Coronary artery (tissue), 2 donors: ENCODE measurements around the gene TMEM158.

Experiments used
- DNase-seq: peaks from one replicate; pipeline ENCODE4 v3.0.0-alpha.2; 2017; ENCODE audit warnings: low spot score
- H3K27ac ChIP-seq, 2 donors: fragments of 200-600 bp; sonication (generic); one replicate each; pipeline ENCODE4 v1.5.1; 2016 to 2019
- H3K4me3 ChIP-seq: fragments of 200-600 bp; sonication (generic); 2 replicates; pipeline ENCODE4 v1.5.1; 2016; ENCODE audit warnings: mild to moderate bottlenecking, moderate library complexity
- CTCF ChIP-seq: fragments of 200-600 bp; sonication (generic); IDR thresholded peaks from one replicate; pipeline ENCODE4 v1.5.1; 2019; ENCODE audit warnings: antibody characterized with exemption

The TMEM158 gene

GRCh38 chr3:45234250-45234649 is 8.2 kb upstream of the TMEM158 start:
- H3K4me3 ChIP-seq: no peak overlapping the region
- H3K27ac ChIP-seq: no peak overlapping the region
- DNase-seq: no peak
- TF ChIP-seq CTCF: no peak

GRCh38 chr3:45232521-45232920 is 6.4 kb upstream of the TMEM158 start:
- no peak for DNase-seq

GRCh38 chr3:45227946-45228345 is 1.9 kb upstream of the TMEM158 start:
- H3K4me3 ChIP-seq: no peak overlapping the region
- no peak overlapping the region for H3K27ac ChIP-seq
- DNase-seq: no peak
- TF ChIP-seq CTCF: no peak

More at GRCh38 chr3:45232521-45232920, 6.4 kb upstream of the TMEM158 start:
- no peak for TF ChIP-seq CTCF
- no peak overlapping the region for H3K27ac ChIP-seq
- H3K4me3 ChIP-seq: no peak overlapping the region

- no peak overlapping the region for H3K4me3 ChIP-seq
- no peak for TF ChIP-seq CTCF
- no peak for DNase-seq
Measured at GRCh38 chr3:45227071-45227820, 1.2 kb upstream of the TMEM158 start.

GRCh38 chr3:45225465-45226205 is 452 bp downstream of the TMEM158 start:
- no peak for DNase-seq
- Histone ChIP-seq H3K27ac (no peak overlapping the region), H3K4me3 (peak overlapping the region; percentile 73)
- no peak for TF ChIP-seq CTCF

More at GRCh38 chr3:45227071-45227820, 1.2 kb upstream of the TMEM158 start:
- H3K27ac ChIP-seq: no peak overlapping the region

GRCh38 chr3:45224824-45225464 is 1.1 kb downstream of the TMEM158 start:
- H3K4me3 ChIP-seq: peak overlapping the region; percentile 73
- H3K27ac ChIP-seq: no peak overlapping the region
- TF ChIP-seq CTCF: no peak
- no peak for DNase-seq
